PFSK-1 (cell line): Measurements from ENCODE around the gene ST6GAL2.

Experiments used
- POLR2AphosphoS5 ChIP-seq: IDR thresholded peaks from 2 replicates; pipeline ENCODE4 v1.6.1; 2012; ENCODE audit warnings: low read depth, mild to moderate bottlenecking, control low read depth, low read length, moderate library complexity
- SIN3A ChIP-seq: IDR thresholded peaks from 2 replicates; pipeline ENCODE4 v1.6.1; 2012; ENCODE audit warnings: mild to moderate bottlenecking, low read length, moderate library complexity, borderline replicate concordance; ENCODE audit not compliant: insufficient read depth

DNA sequence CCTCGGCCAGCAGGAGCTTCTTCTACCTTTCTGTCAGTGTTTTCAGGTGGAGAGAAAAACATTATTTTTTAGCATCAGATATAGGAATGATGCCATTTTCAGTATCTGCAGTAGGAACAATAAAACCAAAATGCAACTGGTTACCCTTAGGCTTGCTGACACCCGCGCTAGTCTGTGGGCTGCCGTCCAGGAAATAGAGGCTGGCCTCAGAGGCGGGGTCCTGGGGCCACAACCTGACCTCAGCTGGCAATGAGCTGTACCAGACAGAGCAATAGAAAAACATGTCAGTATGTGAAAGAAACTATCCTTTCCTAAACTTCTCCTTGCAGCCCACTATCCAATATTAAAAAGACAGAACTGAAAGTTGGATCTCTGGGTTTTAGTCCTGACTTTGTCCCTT is 4.6 kb upstream of the ST6GAL2 start:
- TF ChIP-seq POLR2AphosphoS5 (no peak), SIN3A (no peak)
